ENCODE results near the gene RNF166.

The RNF166 gene

DNA sequence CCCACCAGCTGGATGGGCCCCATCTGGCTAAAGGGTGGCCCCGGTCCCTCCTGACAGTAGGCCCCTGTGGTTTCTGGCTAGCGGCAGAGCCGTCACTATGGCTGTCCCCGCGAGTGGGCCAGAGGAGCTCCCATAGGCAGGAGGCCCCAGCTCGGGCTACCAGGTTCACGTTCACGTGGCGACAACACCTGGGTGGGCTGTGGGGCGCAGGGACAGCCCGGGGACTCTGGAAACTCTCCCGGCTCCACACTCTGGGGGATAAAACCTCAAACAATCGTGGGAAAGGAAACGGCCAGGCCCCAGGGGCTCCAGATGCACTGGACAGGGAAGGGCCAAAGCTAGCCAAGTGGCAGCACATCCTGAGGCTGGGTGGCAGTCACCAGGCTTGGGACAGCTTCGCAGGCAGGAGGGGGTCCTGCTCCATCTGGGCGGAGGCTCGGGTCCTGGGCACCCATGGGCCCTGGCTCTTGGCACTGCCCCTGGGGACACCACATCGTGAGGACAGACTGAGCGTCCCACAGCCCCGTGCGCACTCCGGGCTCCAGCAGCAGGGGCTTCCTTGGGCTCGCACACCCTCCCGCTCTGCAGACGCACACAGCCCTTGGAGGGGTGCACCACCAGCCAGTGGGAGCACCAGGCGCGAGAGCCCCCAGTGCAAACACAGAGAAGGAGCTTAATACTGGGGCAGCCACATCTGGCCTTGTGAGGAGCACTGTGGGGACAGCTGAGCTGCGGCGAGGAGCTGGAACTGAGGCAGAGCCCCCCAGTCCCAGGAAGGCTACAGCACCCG is 4.4 kb downstream of the RNF166 start:
- no peak for DNase-seq (ENCODE audit: extremely low read depth, low read depth)
- no peak overlapping the region for H3K4me3 ChIP-seq (replicated peaks; ENCODE audit: low read depth, low read length)
- TF ChIP-seq, protein P1, sequence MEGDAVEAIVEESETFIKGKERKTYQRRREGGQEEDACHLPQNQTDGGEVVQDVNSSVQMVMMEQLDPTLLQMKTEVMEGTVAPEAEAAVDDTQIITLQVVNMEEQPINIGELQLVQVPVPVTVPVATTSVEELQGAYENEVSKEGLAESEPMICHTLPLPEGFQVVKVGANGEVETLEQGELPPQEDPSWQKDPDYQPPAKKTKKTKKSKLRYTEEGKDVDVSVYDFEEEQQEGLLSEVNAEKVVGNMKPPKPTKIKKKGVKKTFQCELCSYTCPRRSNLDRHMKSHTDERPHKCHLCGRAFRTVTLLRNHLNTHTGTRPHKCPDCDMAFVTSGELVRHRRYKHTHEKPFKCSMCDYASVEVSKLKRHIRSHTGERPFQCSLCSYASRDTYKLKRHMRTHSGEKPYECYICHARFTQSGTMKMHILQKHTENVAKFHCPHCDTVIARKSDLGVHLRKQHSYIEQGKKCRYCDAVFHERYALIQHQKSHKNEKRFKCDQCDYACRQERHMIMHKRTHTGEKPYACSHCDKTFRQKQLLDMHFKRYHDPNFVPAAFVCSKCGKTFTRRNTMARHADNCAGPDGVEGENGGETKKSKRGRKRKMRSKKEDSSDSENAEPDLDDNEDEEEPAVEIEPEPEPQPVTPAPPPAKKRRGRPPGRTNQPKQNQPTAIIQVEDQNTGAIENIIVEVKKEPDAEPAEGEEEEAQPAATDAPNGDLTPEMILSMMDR (IDR thresholded peaks at IDR 0.05; ENCODE audit: low read depth, low read length, missing control alignments): no peak

DNA sequence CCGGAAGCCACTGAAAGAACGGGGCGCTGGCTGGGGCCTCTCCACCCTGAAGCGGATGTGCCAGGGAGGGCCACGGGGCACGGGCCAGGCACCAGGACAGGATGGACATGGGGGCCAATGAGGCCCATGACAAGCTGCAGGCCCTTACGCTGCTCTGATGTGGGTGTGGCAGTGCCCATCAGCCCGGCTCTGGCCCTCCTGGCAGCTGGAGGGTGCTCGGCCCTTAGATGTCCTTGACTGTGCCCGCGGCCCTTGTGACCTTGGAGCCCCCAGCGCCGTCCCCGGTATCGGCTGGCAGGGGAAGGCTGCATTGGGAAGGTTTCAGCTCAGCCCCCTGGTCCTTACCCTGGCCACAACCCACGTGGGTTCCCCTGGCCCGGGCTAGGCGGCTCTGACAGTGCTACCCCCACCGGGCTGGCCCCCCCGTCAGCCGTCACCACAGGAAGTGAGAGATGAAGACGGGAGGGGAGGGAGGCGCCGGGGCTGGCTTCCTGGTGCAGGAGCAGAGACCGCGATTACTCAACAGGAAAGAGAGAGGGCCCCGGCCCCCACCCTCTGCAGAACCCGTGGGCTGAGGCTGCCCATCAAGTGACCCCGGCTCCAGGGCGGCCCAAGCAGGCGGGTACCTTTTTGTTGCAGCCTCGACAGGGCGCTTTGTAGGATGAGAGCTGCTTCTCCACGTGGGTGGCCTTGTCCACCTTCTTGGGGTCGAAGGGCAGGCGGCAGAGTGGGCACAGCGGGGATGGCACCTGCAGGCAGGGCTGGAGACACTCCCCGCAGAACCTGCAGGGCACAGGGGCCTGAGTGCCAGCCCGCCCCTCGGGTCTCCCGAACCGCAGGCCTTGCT is 5.3 kb downstream of the RNF166 start:
- TF ChIP-seq, protein P1 (IDR thresholded peaks at IDR 0.05; ENCODE audit: low read depth, low read length, missing control alignments): no peak
- H3K4me3 ChIP-seq (replicated peaks; ENCODE audit: low read depth, low read length): no peak overlapping the region
- peak; percentile 47 for DNase-seq (ENCODE audit: extremely low read depth, low read depth)

DNA sequence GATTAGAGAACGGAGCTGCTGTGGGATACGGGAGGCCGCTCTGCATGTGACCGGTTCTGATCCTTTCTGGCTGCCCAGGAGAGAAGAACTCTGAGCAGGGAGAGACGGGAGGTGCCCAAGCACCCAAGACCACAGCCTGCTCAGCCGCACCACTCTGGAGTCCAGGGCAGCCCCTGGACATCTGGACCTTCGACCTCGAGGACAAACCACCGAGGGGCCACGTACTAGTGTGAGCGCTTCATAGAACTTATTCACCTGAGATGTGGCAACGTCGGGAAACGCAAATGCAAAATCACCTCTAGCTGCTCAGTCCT is 5.9 kb downstream of the RNF166 start:
- no peak for DNase-seq (ENCODE audit: extremely low read depth, low read depth)
- TF ChIP-seq, protein P1 (IDR thresholded peaks at IDR 0.05; ENCODE audit: low read depth, low read length, missing control alignments): no peak
- no peak overlapping the region for H3K4me3 ChIP-seq (replicated peaks; ENCODE audit: low read depth, low read length)

DNA sequence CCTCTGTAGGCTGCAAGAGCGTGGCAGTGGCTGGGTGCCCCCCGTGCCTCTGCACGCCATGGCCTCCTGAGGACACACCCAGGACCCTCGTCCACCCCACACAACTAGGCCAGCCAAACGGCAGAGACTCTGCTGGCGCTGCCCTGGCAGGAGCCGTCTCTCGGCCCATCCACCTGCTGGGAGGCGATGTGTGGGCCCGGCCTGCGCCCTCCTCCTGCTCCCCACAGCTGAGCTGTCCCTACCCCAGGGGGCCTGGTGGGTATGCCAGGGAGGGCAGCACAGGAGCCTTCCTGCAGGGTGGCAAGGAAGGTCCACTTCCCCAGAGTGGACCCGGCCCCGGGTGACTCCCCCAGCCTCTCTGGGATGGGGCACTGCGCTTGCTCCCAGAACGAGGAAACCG is 7.0 kb downstream of the RNF166 start:
- TF ChIP-seq, protein P1 (IDR thresholded peaks at IDR 0.05; ENCODE audit: low read depth, low read length, missing control alignments): no peak
- DNase-seq (ENCODE audit: extremely low read depth, low read depth): no peak
- no peak overlapping the region for H3K4me3 ChIP-seq (replicated peaks; ENCODE audit: low read depth, low read length)

DNA sequence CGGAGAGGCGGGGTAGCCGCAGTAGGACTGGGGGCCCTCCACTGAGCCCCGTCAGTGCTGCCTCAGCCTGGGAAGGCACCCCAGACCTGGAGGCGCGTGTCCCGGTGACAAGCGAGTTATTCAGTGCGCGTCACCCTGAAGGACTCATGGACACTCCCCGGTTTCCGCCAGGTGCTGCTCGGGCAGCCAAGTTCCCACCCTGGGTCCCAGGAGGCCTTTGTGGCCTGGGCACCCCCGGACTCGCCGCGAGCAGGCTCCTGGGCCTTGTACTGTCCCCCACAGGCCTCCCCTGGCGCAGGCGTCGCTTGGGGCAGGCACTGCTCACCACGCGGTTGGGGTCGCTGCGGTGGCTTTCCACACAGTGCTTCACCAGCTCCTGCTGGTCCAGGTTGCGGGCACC is 7.6 kb downstream of the RNF166 start:
- H3K4me3 ChIP-seq (replicated peaks; ENCODE audit: low read depth, low read length): no peak overlapping the region
- TF ChIP-seq, protein P1 (IDR thresholded peaks at IDR 0.05; ENCODE audit: low read depth, low read length, missing control alignments): no peak
- no peak for DNase-seq (ENCODE audit: extremely low read depth, low read depth)

DNA sequence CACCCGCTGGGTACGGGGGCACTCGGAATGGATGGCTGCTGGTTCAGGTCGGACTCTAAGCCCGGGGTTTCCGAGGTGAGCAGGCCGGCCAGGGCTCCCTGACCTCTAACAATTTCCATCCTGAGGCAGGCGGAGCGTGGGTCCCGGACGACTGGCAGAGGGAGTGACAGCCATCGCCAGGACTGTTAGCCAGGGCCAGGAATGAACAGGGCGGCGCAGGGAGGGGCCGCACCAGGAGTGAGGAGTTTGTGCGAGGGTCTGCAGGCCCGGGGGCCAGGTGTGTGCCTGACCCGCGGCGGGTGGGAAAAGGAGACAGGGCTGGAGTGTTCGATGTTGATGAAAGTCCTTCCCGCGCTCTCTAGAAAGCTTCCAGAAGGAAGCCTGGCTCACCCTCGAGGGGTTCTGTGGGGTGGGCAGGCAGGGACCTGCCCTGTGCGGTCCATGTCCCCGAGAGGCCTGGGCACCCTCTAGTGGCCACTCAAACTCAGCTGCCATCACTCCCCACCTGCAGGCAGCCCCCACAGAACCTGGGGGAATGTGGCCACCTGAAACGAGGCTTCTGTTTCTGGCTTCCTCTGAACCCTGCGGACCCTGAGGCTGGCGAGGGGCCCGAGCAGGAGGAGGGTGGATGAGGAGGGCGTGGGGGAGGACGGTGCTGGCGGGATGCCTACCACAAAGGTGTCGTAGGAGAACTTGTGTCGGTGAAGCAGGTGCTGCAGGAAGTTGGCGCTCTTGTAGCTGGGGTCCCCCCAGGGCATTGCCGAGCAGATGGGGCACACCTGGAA is 8.2 kb downstream of the RNF166 start:
- TF ChIP-seq, protein P1 (IDR thresholded peaks at IDR 0.05; ENCODE audit: low read depth, low read length, missing control alignments): peak; percentile 33
- DNase-seq (ENCODE audit: extremely low read depth, low read depth): no peak
- no peak overlapping the region for H3K4me3 ChIP-seq (replicated peaks; ENCODE audit: low read depth, low read length)
